Peyer's patch (tissue), 4 donors: Measurements from ENCODE around the gene PSMB11.

Experiments used
- POLR2A ChIP-seq, 2 donors: fragments of 450-650 bp; IDR thresholded peaks; one replicate each; pipeline ENCODE4 v1.5.1; 2017; ENCODE audit warnings: antibody characterized with exemption in 2 of 2, mild to moderate bottlenecking in 2 of 2, moderate library complexity in 2 of 2
- TF ChIP-seq, protein P1 (sequence below), 6 experiments: fragments of 450-650 bp in 4 of 6; fragments of 200-600 bp in 2 of 6; sonication (generic) in 1 of 6; IDR thresholded peaks; one replicate each; pipeline ENCODE4 v1.5.1; 2017 to 2019; ENCODE audit warnings: antibody characterized with exemption in 6 of 6, mild to moderate bottlenecking in 3 of 6, moderate library complexity in 1 of 6

DNA sequence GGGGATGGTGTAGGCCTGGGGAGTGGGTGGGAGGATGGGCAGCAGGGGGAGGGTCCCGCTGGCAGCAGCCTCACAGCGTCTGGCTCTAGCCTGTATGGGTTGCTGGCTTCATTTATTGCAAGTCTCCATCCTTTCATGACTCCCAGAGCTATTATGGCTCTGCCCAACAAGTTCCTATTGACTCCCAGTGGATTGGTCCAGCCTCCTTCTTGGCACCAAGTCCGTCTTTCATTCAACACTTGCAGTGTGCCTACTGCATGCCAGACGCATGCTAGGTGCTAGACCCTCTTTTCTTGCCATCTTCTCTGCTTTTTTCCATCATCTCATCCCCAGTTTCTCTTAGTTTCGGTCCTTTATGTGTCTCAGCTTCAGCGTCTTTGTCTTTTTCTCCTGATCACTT lies 1.1 kb downstream of the PSMB11 start:
- TF ChIP-seq, protein P1, sequence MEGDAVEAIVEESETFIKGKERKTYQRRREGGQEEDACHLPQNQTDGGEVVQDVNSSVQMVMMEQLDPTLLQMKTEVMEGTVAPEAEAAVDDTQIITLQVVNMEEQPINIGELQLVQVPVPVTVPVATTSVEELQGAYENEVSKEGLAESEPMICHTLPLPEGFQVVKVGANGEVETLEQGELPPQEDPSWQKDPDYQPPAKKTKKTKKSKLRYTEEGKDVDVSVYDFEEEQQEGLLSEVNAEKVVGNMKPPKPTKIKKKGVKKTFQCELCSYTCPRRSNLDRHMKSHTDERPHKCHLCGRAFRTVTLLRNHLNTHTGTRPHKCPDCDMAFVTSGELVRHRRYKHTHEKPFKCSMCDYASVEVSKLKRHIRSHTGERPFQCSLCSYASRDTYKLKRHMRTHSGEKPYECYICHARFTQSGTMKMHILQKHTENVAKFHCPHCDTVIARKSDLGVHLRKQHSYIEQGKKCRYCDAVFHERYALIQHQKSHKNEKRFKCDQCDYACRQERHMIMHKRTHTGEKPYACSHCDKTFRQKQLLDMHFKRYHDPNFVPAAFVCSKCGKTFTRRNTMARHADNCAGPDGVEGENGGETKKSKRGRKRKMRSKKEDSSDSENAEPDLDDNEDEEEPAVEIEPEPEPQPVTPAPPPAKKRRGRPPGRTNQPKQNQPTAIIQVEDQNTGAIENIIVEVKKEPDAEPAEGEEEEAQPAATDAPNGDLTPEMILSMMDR (IDR thresholded peaks at IDR 0.05): no peak
- no peak for TF ChIP-seq POLR2A (IDR thresholded peaks at IDR 0.05)
